Neural cell (in vitro differentiated cells): Measurements from ENCODE around the gene ATOH8. TPM values are rescaled to one million over a fixed set of nuclear protein-coding genes. Genes with fewer than 3 reads are reported as not detected.

Experiments
- H2AFZ ChIP-seq: fragments of 200-600, 300-800 bp; sonication (generic), shearing (Covaris generic); 2 replicates; pipeline ENCODE4 v1.6.0; 2014; ENCODE audit warnings: low read depth, mild to moderate bottlenecking, antibody characterized with exemption, low read length, moderate library complexity
- H3F3A ChIP-seq: fragments of 200-600 bp; shearing (Covaris generic); 2 replicates; pipeline ENCODE4 v1.6.1; 2016; ENCODE audit warnings: mild to moderate bottlenecking, moderate library complexity, mixed read lengths, antibody characterized with exemption, low read length; ENCODE audit not compliant: insufficient read depth, poor library complexity, severe bottlenecking
- H3K27ac ChIP-seq: fragments of 200-600, 300-800 bp; sonication (generic), shearing (Covaris generic); 2 replicates; pipeline ENCODE4 v1.5.1; 2014; ENCODE audit warnings: mild to moderate bottlenecking, low read length, moderate library complexity
- H3K27me3 ChIP-seq: fragments of 300-800, 200-600 bp; sonication (generic), shearing (Covaris generic); 2 replicates; pipeline ENCODE4 v1.6.0; 2014; ENCODE audit warnings: mild to moderate bottlenecking, low read depth, low read length, moderate library complexity; ENCODE audit not compliant: insufficient read depth
- H3K36me3 ChIP-seq: fragments of 300-800, 200-600 bp; sonication (generic), shearing (Covaris generic); 2 replicates; pipeline ENCODE4 v1.5.1; 2014; ENCODE audit warnings: mild to moderate bottlenecking, antibody characterized with exemption, low read length, moderate library complexity; ENCODE audit not compliant: insufficient read depth
- H3K4me2 ChIP-seq: fragments of 300-800, 200-600 bp; sonication (generic), shearing (Covaris generic); 2 replicates; pipeline ENCODE4 v1.6.0; 2014; ENCODE audit warnings: mild to moderate bottlenecking, low read length
- H3K4me3 ChIP-seq: fragments of 300-800, 200-600 bp; sonication (generic), shearing (Covaris generic); 2 replicates; pipeline ENCODE4 v1.5.1; 2014; ENCODE audit warnings: mild to moderate bottlenecking, low read length, moderate library complexity
- H3K79me2 ChIP-seq: fragments of 200-600 bp; shearing (Covaris generic); replicated peaks from 2 replicates; pipeline ENCODE4 v1.6.0; 2014; ENCODE audit warnings: mild to moderate bottlenecking, low read length, moderate library complexity; ENCODE audit not compliant: insufficient read depth
- H3K9ac ChIP-seq: fragments of 300-800, 200-600 bp; sonication (generic), shearing (Covaris generic); 2 replicates; pipeline ENCODE4 v1.6.1; 2016; ENCODE audit warnings: mild to moderate bottlenecking, low read length, mixed read lengths
- H3K9me2 ChIP-seq: fragments of 200-600 bp; shearing (Covaris generic); 2 replicates; pipeline ENCODE4 v1.6.1; 2016; ENCODE audit warnings: mild to moderate bottlenecking, low read length, mixed read lengths; ENCODE audit not compliant: insufficient read depth
- H3K9me3 ChIP-seq: fragments of 200-600, 300-800 bp; sonication (generic), shearing (Covaris generic); 2 replicates; pipeline ENCODE4 v1.6.1; 2016; ENCODE audit warnings: mild to moderate bottlenecking, mixed run types, low read length, moderate library complexity, mixed read lengths
- H4K20me1 ChIP-seq: fragments of 200-600 bp; shearing (Covaris generic); 2 replicates; pipeline ENCODE4 v1.6.1; 2016; ENCODE audit warnings: mild to moderate bottlenecking, mixed run types; ENCODE audit not compliant: insufficient read depth
- EP300 ChIP-seq: fragments of 450-650 bp; conservative IDR thresholded peaks from 2 replicates; pipeline ENCODE4 v1.6.1; 2014; ENCODE audit warnings: antibody characterized with exemption, mild to moderate bottlenecking, moderate library complexity; ENCODE audit not compliant: poor library complexity, severe bottlenecking
- EZH2 ChIP-seq: fragments of 200-600, 300-800 bp; shearing (Covaris generic), sonication (generic); IDR thresholded peaks from 2 replicates; pipeline ENCODE4 v1.6.1; 2014; ENCODE audit warnings: antibody characterized with exemption, low read length, borderline replicate concordance, mild to moderate bottlenecking; ENCODE audit not compliant: insufficient read depth, poor library complexity, severe bottlenecking
- MXI1 ChIP-seq: fragments of 450-650 bp; conservative IDR thresholded peaks from 2 replicates; pipeline ENCODE4 v1.6.1; 2014; ENCODE audit warnings: antibody characterized with exemption, mild to moderate bottlenecking; ENCODE audit not compliant: poor library complexity, severe bottlenecking
- POLR2AphosphoS5 ChIP-seq: IDR thresholded peaks from 2 replicates; pipeline ENCODE4 v1.6.1; 2012
- RAD21 ChIP-seq: fragments of 450-650 bp; conservative IDR thresholded peaks from 2 replicates; pipeline ENCODE4 v1.6.1; 2014; ENCODE audit warnings: antibody characterized with exemption, mild to moderate bottlenecking, moderate library complexity
- SMC3 ChIP-seq: fragments of 450-650 bp; conservative IDR thresholded peaks from 2 replicates; pipeline ENCODE4 v1.6.1; 2014; ENCODE audit warnings: antibody characterized with exemption, mild to moderate bottlenecking, moderate library complexity; ENCODE audit not compliant: poor library complexity
- TAF1 ChIP-seq: IDR thresholded peaks from 2 replicates; pipeline ENCODE4 v1.6.1; 2012; ENCODE audit warnings: low read depth
- polyA plus RNA-seq: library from polyadenylated mRNA; depleted of rRNA; stranded (reverse); fragments of >200 nt; gene quantifications from 2 replicates; pipeline ENCODE4 v1.2.3, GENCODE V29; 2014
- TF ChIP-seq, protein P1 (sequence below): fragments of 450-650 bp; IDR thresholded peaks from 2 replicates; pipeline ENCODE4 v1.5.1; 2014; ENCODE audit warnings: antibody characterized with exemption, mild to moderate bottlenecking, moderate library complexity; ENCODE audit not compliant: poor library complexity, severe bottlenecking
- TF ChIP-seq, protein P2 (sequence below): IDR thresholded peaks from 2 replicates; pipeline ENCODE4 v1.6.1; 2012; ENCODE audit warnings: borderline replicate concordance

The ATOH8 gene
- polyA plus RNA-seq, 1 donor from 2014 or later = 1.6 TPM

DNA sequence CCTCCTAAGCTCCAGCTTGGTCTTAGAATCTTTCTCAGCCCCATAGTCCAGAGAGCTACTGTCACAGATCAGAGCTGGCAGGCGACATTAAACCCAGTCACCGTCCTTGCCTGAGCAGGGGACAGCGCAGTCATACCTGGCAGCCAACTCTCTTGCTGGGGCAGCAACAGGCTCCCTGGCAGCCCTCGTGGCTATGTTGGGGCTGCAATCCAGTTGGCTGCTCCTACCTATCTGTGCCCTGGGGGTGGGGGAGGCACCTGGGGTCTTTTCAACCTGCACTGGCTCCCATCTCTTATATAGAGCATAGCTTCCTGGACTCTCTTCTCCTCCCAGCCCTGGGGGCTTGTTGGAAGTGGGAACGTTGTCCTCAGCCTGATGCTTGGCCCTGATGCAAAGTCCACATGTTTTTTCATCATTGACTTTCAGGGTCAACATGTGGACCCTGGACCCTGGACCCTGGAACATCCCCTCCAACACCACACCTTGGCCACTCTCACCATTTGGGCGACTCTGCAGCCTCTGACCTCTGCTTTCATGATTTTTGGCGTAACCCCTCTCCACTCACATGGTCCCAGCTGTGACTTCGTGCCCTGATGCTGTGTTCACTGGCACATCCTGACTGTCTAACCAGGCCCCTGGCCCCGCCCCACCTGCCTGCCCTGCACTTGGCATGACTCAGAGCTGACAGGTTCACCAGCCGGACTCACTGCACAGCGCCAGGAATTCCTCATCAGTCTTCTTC is 45.6 kb downstream of the ATOH8 start:
- Histone ChIP-seq H3K9me2 (no peaks in the 10 kb centered on the region), H3K27me3 (no peaks in the 10 kb centered on the region), H3K79me2 (no peaks in the 10 kb centered on the region), H3K9me3 (no peaks in the 10 kb centered on the region), H3K36me3 (no peaks in the 10 kb centered on the region), H4K20me1 (no peaks in the 10 kb centered on the region), H3K27ac (no peak overlapping the region), H2AFZ (no peak overlapping the region), H3K4me2 (no peak overlapping the region), H3K9ac (no peak overlapping the region), H3K4me3 (no peak overlapping the region), H3F3A (no peaks in the 10 kb centered on the region)
- TF ChIP-seq, protein P1, sequence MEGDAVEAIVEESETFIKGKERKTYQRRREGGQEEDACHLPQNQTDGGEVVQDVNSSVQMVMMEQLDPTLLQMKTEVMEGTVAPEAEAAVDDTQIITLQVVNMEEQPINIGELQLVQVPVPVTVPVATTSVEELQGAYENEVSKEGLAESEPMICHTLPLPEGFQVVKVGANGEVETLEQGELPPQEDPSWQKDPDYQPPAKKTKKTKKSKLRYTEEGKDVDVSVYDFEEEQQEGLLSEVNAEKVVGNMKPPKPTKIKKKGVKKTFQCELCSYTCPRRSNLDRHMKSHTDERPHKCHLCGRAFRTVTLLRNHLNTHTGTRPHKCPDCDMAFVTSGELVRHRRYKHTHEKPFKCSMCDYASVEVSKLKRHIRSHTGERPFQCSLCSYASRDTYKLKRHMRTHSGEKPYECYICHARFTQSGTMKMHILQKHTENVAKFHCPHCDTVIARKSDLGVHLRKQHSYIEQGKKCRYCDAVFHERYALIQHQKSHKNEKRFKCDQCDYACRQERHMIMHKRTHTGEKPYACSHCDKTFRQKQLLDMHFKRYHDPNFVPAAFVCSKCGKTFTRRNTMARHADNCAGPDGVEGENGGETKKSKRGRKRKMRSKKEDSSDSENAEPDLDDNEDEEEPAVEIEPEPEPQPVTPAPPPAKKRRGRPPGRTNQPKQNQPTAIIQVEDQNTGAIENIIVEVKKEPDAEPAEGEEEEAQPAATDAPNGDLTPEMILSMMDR = no peak
- no peak for TF ChIP-seq SMC3
- TF ChIP-seq POLR2AphosphoS5 = no peak
- no peak for TF ChIP-seq MXI1
- TF ChIP-seq EZH2 = no peak
- no peak for TF ChIP-seq TAF1
- no peak for TF ChIP-seq RAD21
- TF ChIP-seq EP300 = no peak
- TF ChIP-seq, protein P2, sequence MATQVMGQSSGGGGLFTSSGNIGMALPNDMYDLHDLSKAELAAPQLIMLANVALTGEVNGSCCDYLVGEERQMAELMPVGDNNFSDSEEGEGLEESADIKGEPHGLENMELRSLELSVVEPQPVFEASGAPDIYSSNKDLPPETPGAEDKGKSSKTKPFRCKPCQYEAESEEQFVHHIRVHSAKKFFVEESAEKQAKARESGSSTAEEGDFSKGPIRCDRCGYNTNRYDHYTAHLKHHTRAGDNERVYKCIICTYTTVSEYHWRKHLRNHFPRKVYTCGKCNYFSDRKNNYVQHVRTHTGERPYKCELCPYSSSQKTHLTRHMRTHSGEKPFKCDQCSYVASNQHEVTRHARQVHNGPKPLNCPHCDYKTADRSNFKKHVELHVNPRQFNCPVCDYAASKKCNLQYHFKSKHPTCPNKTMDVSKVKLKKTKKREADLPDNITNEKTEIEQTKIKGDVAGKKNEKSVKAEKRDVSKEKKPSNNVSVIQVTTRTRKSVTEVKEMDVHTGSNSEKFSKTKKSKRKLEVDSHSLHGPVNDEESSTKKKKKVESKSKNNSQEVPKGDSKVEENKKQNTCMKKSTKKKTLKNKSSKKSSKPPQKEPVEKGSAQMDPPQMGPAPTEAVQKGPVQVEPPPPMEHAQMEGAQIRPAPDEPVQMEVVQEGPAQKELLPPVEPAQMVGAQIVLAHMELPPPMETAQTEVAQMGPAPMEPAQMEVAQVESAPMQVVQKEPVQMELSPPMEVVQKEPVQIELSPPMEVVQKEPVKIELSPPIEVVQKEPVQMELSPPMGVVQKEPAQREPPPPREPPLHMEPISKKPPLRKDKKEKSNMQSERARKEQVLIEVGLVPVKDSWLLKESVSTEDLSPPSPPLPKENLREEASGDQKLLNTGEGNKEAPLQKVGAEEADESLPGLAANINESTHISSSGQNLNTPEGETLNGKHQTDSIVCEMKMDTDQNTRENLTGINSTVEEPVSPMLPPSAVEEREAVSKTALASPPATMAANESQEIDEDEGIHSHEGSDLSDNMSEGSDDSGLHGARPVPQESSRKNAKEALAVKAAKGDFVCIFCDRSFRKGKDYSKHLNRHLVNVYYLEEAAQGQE = no peak

DNA sequence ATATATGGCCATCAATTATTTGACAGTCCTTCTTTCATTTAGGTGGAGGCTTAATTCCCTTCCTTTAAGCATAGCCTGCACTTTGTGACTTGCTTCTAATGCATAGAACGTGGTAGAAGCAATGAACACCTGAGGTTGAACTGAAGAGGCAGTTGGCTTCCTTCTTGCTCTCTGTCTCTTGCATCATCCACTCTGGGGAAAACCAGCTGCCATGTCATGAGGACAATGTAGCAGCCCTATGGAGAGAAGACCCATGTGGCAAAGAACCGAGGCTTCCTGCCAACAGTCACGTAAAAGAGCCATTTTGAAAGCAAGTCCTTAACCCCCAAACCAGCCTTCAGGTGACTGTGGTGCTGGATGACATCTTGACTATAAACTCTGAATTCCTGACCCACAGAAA is 46.8 kb downstream of the ATOH8 start:
- H2AFZ ChIP-seq = no peak overlapping the region
- no peak overlapping the region for H3K4me2 ChIP-seq
- H3K27ac ChIP-seq = no peak overlapping the region
- TF ChIP-seq RAD21 = no peak
- TF ChIP-seq POLR2AphosphoS5 = no peak
- TF ChIP-seq TAF1 = no peak
- no peak for TF ChIP-seq EP300
- TF ChIP-seq MXI1 = no peak
- TF ChIP-seq, protein P2 = no peak
- TF ChIP-seq EZH2 = no peak
- TF ChIP-seq, protein P1 = no peak
- TF ChIP-seq SMC3 = no peak
- H4K20me1 ChIP-seq = no peaks in the 10 kb centered on the region
- H3K9ac ChIP-seq = no peak overlapping the region
- no peaks in the 10 kb centered on the region for H3K79me2 ChIP-seq
- no peak overlapping the region for H3K4me3 ChIP-seq
- no peaks in the 10 kb centered on the region for H3K9me2 ChIP-seq
- no peaks in the 10 kb centered on the region for H3F3A ChIP-seq
- no peaks in the 10 kb centered on the region for H3K36me3 ChIP-seq
- no peaks in the 10 kb centered on the region for H3K27me3 ChIP-seq
- H3K9me3 ChIP-seq = no peaks in the 10 kb centered on the region
